Measurements from ENCODE around the gene ANKH.
"Not testable (repeated sequence)": the region's sequence is repeated elsewhere in the genome, so short reads cannot be mapped to it uniquely, and the experiment has no call there.

The ANKH gene

GRCh38 chr5:14871214-14872069 lies at the start of gene ANKH:
TSS of gene ANKH (minus strand) at chr5:14871778. CDS start at chr5:14871447, 331 bp downstream.
- DNase-seq (ENCODE audit: low spot score): peak; percentile 84

- no peak for DNase-seq (ENCODE audit: low spot score)
These were observed 48.5 kb upstream of the ANKH start for GRCh38 chr5:14920121-14920520.

DNA sequence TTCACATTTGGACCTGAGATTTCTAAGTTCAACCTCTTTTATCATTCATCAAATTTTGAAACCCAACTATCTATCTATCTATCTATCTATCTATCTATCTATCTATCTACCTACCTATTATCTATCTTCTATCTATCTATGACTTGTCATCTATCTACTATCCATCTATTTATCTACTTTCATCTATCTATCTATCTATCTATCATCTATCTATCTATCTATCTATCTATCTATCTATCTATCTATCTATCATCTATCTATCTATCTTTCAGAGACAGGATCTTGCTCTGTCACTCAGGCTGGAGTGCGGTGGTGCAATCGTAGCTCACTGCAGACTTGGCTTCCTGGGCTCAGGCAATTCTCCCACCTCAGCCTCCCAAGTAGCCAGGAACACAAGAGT lies 47.5 kb upstream of the ANKH start:
- not testable (repeated sequence) for DNase-seq (ENCODE audit: low spot score)

DNA sequence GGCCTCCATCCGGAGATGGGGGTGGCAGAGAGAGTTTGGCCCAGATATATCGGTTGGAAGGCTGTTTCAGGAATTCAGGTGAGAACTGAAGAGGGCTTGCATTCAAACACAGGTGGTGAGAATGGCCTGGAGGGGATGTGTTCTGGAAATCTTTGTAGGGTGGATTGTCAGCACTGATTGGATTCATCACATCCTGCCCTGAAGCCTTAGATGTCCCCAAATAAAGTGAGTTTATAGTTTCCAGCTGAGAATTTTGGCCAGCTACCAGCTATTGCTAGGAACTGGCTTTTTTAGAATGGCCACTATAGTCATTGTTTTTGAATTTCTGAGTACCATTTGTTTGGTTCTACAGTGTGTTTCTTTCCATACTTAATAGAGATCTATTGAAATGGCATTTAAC lies 46.1 kb upstream of the ANKH start:
- no peak for DNase-seq (ENCODE audit: low spot score)

GRCh38 chr5:14915291-14915952 lies 43.8 kb upstream of the ANKH start:
- DNase-seq (ENCODE audit: low spot score): no peak

- no peak for DNase-seq (ENCODE audit: low spot score)
These were observed 43.2 kb upstream of the ANKH start for GRCh38 chr5:14914623-14915260.

DNA sequence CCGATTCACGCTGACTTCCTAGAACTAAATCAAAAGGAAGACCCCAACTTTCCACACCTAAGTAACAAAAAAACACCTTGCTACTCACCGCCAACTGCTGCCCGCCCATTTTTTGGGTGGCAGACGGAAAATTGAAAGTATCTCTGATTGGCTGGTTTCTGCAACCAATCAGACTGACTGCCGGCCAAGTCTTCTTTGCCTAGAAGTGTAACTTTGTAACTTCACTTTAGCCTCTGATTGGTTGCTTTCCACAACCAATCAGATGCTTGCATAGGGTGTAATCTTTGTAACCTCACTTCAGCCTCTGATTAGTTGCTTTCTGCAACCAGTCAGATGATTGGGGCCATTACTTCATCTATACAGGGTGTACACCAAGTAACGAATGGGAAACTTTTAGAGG lies 42.6 kb upstream of the ANKH start:
- no peak for DNase-seq (ENCODE audit: low spot score)

DNA sequence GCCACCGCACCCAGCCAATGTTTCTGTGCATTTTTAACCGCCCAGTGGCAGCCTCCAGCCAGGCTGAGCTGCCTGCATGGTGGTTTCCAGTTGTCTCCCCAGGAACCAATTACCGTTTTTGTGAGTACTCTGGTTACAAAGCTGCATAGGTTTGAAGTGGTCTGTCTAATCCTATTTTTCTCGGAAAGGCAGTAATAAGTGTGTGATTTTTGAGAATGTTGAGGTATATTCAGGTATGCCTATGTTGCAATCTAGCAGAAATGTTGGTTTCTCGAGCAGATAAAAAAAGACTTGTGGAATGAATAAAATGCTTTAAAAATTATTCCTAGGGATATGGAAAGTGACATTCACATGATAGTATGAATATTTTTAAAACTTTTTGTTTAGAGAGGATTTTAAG lies 41.5 kb upstream of the ANKH start:
- DNase-seq (ENCODE audit: low spot score): no peak

DNA sequence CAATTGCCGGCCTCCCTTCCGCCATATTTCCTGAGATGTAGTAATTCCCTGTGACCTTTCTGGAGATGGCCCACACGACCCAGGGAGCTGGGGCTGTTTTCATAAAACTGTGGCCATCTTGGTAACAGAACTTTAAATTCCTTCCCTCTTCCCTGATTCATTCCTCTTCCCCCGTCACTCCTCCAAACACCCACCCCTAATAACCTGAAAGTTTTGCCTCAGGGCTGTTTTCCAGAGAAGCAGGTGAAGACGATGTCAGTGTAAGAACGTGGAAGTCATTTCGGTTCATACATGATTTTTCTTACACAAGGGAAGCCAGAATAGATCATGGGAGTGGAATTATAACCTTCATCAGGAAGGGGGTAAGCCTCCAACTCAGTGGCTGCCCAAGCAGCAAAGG lies 40.6 kb upstream of the ANKH start:
- DNase-seq (ENCODE audit: low spot score): no peak

- no peak for DNase-seq (ENCODE audit: low spot score)
These were observed 37.8 kb upstream of the ANKH start for GRCh38 chr5:14909369-14909768.

- no peak for DNase-seq (ENCODE audit: low spot score)
These were observed 36.6 kb upstream of the ANKH start for GRCh38 chr5:14908172-14908571.

DNA sequence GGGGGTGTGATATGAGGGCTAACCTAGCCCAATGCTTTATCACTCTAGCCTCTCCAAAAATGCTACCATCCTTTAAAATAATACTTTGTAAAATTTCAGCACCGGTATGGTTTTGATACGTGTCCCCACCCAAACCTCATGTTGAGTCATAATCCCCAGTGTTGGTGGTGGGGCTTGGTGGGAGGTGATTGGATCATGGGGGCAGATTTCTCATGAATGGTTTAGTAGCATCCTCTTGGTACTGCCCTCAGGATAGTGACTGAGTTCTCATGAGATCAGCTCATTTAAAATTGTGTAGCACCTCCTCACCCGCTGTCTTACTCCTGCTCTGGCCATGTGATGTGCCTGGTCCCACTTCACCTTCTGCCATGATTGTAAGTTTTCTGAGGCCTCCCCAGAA lies 35.0 kb upstream of the ANKH start:
- DNase-seq (ENCODE audit: low spot score): no peak

DNA sequence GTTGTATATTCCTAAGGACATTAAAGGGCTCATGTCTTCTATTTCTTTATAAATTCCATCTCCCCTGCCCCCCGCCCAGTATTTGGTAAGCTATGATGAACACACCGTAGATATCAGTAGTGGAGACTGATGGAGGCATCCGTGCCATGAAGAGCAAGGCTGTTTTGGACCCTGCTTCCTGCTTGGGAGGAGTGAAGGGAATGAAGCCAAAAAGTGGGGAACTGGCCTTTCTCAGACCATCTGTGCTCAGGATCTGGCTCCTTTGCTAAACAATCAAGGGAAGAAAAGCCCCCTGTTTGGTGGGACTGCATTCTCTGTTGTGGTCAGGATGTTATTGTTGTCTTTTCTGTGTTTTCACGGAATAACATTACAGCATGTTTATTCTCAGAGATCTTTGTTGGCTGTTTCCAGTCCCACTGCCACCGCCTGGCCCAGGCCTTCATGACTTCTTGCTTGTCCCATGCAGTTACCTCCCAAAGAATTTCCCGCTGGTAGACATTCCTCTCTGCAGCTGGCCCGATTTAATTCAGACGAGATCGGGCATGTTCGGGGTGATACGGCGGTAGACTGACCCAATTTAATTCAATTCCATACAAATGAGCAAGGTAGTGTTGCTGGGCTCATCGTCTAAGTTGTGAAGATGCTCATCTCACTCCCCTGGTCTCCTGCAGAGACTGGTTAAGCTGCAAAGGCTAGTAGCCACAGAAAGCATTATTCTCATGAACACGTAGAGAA lies 31.4 kb upstream of the ANKH start:
- no peak for DNase-seq (ENCODE audit: low spot score)

- DNase-seq (ENCODE audit: low spot score): no peak
These were observed 30.0 kb upstream of the ANKH start for GRCh38 chr5:14901462-14902051.

DNA sequence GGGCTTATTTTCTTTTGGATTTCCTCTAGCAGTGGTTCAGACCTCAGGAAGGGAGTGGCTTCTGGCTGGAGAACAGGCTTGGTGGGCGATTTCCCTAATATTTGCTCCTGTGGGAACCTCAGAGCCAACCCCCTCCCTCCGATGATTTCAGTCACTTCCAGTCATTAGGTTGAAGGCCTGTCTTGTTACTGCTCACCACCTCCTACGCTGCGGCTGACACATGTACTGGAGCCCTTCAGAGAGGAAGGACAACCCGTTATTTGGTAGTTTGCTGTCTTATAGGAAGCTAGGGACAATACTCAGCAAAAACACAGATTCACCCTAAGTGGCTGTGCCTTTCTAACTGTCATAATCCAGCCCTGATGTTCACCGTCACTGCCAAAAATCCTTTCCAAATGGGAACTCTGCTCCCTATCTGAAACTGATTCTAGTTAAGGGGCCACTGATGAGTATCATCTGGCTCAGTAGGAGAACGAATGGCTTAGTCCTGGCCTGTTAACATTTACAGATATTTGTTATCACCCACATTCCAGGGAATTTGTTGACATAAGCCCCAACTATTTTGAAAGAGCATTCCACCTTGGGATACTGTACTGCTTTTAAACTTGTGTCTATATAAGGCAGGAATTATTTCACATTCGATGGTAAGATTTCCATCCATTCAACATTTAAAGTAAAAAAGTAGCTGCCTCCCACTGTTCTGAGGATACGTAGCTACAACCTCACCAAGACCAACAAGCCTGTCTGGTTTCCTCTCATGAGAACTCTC lies 29.3 kb upstream of the ANKH start:
- DNase-seq (ENCODE audit: low spot score): no peak

DNA sequence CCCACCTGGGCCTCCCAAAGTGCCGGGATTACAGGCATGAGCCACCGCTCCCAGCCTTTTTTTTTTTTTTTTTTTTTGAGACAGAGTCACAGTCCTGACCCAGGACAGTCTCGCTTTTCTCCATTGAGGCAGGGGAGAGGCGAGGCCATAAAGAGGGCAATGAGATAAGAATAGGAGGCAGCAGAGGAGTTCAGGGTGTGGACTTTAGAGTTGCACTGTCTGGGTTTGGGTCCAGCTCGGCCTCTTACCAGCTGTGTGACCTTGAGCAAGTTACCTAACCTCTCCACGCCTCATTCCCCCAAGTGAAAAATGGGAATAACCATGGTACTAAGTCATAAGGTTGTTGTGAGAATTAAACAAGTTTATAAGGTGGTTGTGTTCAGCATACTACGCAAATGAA lies 24.6 kb upstream of the ANKH start:
- DNase-seq (ENCODE audit: low spot score): no peak

GRCh38 chr5:14895301-14895700 lies 23.7 kb upstream of the ANKH start:
- DNase-seq (ENCODE audit: low spot score): no peak

- DNase-seq (ENCODE audit: low spot score): no peak
These were observed 23.2 kb upstream of the ANKH start for GRCh38 chr5:14894748-14895147.

GRCh38 chr5:14893381-14893780 lies 21.8 kb upstream of the ANKH start:
- no peak for DNase-seq (ENCODE audit: low spot score)

DNA sequence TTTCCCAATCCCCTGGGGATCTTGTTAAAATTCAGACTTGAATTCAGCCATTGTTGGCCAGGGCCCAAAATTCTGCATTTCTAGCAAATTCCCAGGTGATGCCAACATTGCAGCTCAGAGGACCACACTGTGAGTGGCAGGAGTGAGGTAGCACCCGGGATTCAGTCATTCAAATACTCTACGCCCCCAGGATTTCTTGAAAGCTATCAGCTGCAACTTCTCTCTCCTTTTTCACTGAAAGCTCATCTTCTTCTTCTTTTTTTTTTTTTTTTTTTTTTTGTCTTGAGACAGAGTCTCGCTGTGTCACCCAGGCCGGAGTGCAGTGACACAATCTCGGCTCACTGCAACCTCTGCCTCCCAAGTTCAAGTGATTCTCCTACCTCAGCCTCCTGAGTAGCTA lies 19.3 kb upstream of the ANKH start:
- DNase-seq (ENCODE audit: low spot score): no peak

DNA sequence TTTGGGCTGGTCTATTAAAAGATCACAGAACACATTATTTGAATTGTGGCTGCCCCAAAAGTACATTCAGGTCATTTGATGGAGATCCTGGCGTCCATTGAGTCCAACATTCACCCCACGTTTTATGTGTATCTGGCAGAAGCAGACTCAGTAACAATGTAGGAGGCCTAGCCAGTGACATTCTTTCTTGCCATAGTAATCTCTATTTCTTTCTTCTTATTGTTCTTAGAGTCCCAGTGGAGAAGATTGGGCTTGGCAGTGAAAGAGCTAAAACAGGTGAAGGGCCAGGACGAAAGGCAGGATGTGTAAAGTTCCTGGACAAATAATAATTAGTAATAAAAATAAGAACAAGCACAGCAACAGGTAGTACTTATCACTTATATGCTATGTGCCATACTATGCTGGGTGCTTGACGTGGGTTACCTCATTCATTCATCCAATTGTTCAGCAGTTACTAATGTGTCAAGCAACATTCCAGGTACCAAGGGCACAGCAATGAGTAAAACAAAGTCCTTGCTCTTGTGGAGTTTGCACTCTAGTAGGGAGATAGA lies 12.6 kb upstream of the ANKH start:
- DNase-seq (ENCODE audit: low spot score): no peak
